HG02981 (cell line): Measurements from ENCODE around the gene NRIP2.

Experiments used
- ATAC-seq: cut with Tn5 transposase; IDR thresholded peaks from one replicate; pipeline ENCODE4 v1.9.1; 2021; ENCODE audit warnings: mild to moderate bottlenecking, moderate library complexity; ENCODE audit not compliant: unreplicated experiment

Gene NRIP2

DNA sequence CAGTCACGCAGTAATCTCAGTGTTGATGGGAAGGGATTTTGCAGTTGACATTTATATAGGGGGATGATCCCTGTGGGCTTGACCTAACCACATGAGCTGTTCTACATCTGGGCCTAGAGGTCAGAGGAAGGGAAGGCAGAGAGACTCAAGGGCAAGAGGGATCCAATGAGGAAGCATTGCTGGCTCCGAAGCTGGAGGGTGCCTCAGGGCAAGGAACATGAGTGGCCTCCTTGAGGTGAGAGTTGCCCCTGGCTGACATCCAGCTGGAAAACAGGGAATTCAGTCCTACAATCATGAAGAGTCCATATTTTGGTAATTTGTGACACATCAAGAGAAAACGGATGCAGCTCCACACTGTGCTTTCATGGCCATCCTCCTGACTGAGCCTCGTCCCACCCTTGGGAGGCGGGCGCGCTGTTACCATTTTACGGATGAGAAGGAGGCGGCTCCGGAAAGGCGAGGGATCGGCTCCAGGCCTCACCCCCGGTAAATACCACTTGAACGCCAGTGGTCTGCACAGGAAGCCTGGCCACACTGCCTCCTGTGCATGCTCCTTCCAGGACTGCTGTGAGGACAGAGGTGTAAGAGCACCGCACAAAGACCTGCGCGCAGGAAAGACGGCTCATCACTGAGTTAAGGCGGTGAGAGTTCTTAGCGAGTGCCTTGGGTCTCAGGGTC is 58.6 kb downstream of the NRIP2 start:
- no peak for ATAC-seq

GRCh38 chr12:2775431-2775830 is 59.4 kb downstream of the NRIP2 start:
- no peak for ATAC-seq
